ELR (cell line): ENCODE measurements around the gene THRSP.
A peak's percentile ranks its signal among the peaks of the same experiment; 100 is the strongest.

ENCODE experiments used
- DNase-seq: peaks from one replicate; pipeline ENCODE4 v3.0.0-alpha.2; 2015; ENCODE audit warnings: low read depth

THRSP gene

GRCh38 chr11:78097666-78098385 lies 34.2 kb downstream of the THRSP start:
- no peak for DNase-seq

- no peak for DNase-seq
Measured at GRCh38 chr11:78099666-78100065, 36.0 kb downstream of the THRSP start.

GRCh38 chr11:78100261-78100660 lies 36.6 kb downstream of the THRSP start:
- DNase-seq: no peak

- no peak for DNase-seq
Measured at GRCh38 chr11:78100676-78101472, 37.2 kb downstream of the THRSP start.

- DNase-seq: no peak
Measured at GRCh38 chr11:78109081-78110015, 45.7 kb downstream of the THRSP start.

- peak; percentile 35 for DNase-seq
Measured at GRCh38 chr11:78110351-78110750, 46.7 kb downstream of the THRSP start.

- DNase-seq: peak; percentile 68
Measured at GRCh38 chr11:78110830-78111229, 47.2 kb downstream of the THRSP start.

GRCh38 chr11:78111298-78111697 lies 47.6 kb downstream of the THRSP start:
- no peak for DNase-seq

- no peak for DNase-seq
Measured at GRCh38 chr11:78112582-78113275, 49.1 kb downstream of the THRSP start.
